Panc1 (cell line): Measurements from ENCODE around the gene LRRC49. TPM values are rescaled to one million over a fixed set of nuclear protein-coding genes. Genes with fewer than 3 reads are reported as not detected.

Source experiments
- ATAC-seq: fragments of 200-7000 bp; cut with Tn5 transposase; 2 replicates; pipeline ENCODE4 v1.9.1; 2020; ENCODE audit warnings: mild to moderate bottlenecking, moderate library complexity
- BruUV-seq: library from RNA; stranded (reverse); fragments of 400-500 nt; replicated peaks from 2 replicates; lab custom pipeline; 2021; lab: Mats Ljungman, UMichigan
- CTCF ChIA-PET: fragments of 300-600 bp; sonication (Branson Sonifier 250); formaldehyde crosslinking; loops from one replicate; lab custom pipeline; 2022; ENCODE audit warnings: antibody characterized with exemption; lab: Charles Lee
- POLR2A ChIA-PET: fragments of 300-600 bp; sonication (Branson Sonifier 250); formaldehyde crosslinking; loops from one replicate; lab custom pipeline; 2022; ENCODE audit warnings: antibody characterized with exemption; lab: Charles Lee
- DNase-seq: peaks from one replicate; pipeline ENCODE4 v3.0.0-alpha.2; 2010; ENCODE audit warnings: low read depth, low spot score
- H3K27ac ChIP-seq: 2 replicates; pipeline ENCODE4 v1.5.1; 2011; ENCODE audit warnings: mild to moderate bottlenecking, low read length, inconsistent platforms
- H3K27me3 ChIP-seq: fragments of 200-500 bp; sonication (Bioruptor generic); 2 replicates; pipeline ENCODE4 v1.6.0; 2014; ENCODE audit warnings: low read length, inconsistent platforms; ENCODE audit not compliant: control insufficient read depth, insufficient read depth
- H3K36me3 ChIP-seq: fragments of 200-500 bp; sonication (Bioruptor generic); 2 replicates; pipeline ENCODE4 v1.5.1; 2014; ENCODE audit warnings: inconsistent platforms, mild to moderate bottlenecking, low read length, moderate library complexity; ENCODE audit not compliant: control insufficient read depth, insufficient read depth
- H3K4me1 ChIP-seq: 2 replicates; pipeline ENCODE4 v1.5.1; 2011; ENCODE audit warnings: inconsistent platforms, mild to moderate bottlenecking, low read length, moderate library complexity; ENCODE audit not compliant: control insufficient read depth, insufficient read depth
- H3K4me3 ChIP-seq, 2 experiments: 2 replicates each; pipeline ENCODE4 v1.5.1; 2011 to 2012; ENCODE audit warnings: low read depth in 2 of 2, low read length in 2 of 2, mild to moderate bottlenecking in 2 of 2, inconsistent platforms in 1 of 2, moderate library complexity in 1 of 2
- H3K9me3 ChIP-seq: fragments of 200-500 bp; sonication (Bioruptor generic); 2 replicates; pipeline ENCODE4 v1.5.1; 2014; ENCODE audit warnings: low read depth, mild to moderate bottlenecking, inconsistent platforms, low read length, moderate library complexity; ENCODE audit not compliant: control insufficient read depth, insufficient read depth
- CTCF ChIP-seq: fragments of 450-650 bp; IDR thresholded peaks from 2 replicates; pipeline ENCODE4 v1.5.1; 2017; ENCODE audit warnings: mild to moderate bottlenecking
- POLR2AphosphoS5 ChIP-seq: IDR thresholded peaks from 2 replicates; pipeline ENCODE4 v1.6.1; 2012; ENCODE audit warnings: mild to moderate bottlenecking, low read depth, low read length, moderate library complexity
- REST ChIP-seq, 2 experiments: IDR thresholded peaks; 2 replicates each; pipeline ENCODE4 v1.6.1; 2011 to 2012; ENCODE audit warnings: low read depth in 2 of 2, control low read depth in 1 of 2, low read length in 1 of 2, mild to moderate bottlenecking in 1 of 2, moderate library complexity in 1 of 2; ENCODE audit not compliant: insufficient read depth in 1 of 2
- SIN3A ChIP-seq: IDR thresholded peaks from 2 replicates; pipeline ENCODE4 v1.6.1; 2012; ENCODE audit warnings: low read depth, mild to moderate bottlenecking, low read length, moderate library complexity, borderline replicate concordance; ENCODE audit not compliant: insufficient read depth
- TCF7L2 ChIP-seq: IDR thresholded peaks from 2 replicates; pipeline ENCODE4 v1.6.1; 2011; ENCODE audit warnings: mild to moderate bottlenecking, low read depth, low read length, inconsistent platforms
- in situ Hi-C: cut with HindIII; loops from 2 replicates; pipeline ENCODE4 v1.10.0; 2016; ENCODE audit warnings: low sequenced_read_pairs, low pct_unique_long_range_greater_than_20kb
- intact Hi-C: fragments of 100-400 bp; cut with micrococcal nuclease; formaldehyde crosslinking; loops from one replicate; pipeline ENCODE4 v1.10.0; 2022; ENCODE audit not compliant: unreplicated experiment
- total RNA-seq: library from RNA; stranded (reverse); gene quantifications from one replicate; pipeline ENCODE4 v1.2.1, GENCODE V29; 2021; ENCODE audit not compliant: unreplicated experiment

LRRC49 gene
- total RNA-seq, 1 experiment from 2014 or later, result 8.3 TPM

GRCh38 chr15:70856177-70856883 lies 36.3 kb upstream of the LRRC49 start:
- ATAC-seq (no peak), DNase-seq (no peak)
- CTCF ChIA-PET, result interaction anchor here (0.9 kb wide), 1 partner anchor 18 kb away, joined by 5 read pairs; no protein-coding TSS in a partner anchor
- Histone ChIP-seq H3K9me3 (no peaks in the 10 kb centered on the region), H3K4me1 (peaks cover 28% of the 10 kb centered on the region), H3K27ac (peak overlapping the region; percentile 66), H3K27me3 (no peaks in the 10 kb centered on the region), H3K4me3 (peak overlapping the region in 1 of 2 experiments; percentile 10; a peak in 2 of 4 replicates), H3K36me3 (no peaks in the 10 kb centered on the region)
- in situ Hi-C loops (no loop called here), intact Hi-C loops (no loop called here)
- BruUV-seq, result no TSS peak
- TF ChIP-seq CTCF (no peak), POLR2AphosphoS5 (no peak), REST (IDR thresholded peaks at IDR 0.05; ENCODE audit: insufficient read depth in 1 of 2, low read depth in 2 of 2, low read length in 1 of 2) (no peak), TCF7L2 (no peak), SIN3A (no peak)
- POLR2A ChIA-PET, result interaction anchor here (0.5 to 1.1 kb wide), 2 partner anchors 25 to 251 kb away, joined by 4 to 6 read pairs; no protein-coding TSS in a partner anchor

GRCh38 chr15:70856884-70857561 lies 35.6 kb upstream of the LRRC49 start:
- Histone ChIP-seq H3K9me3 (no peaks in the 10 kb centered on the region), H3K36me3 (no peaks in the 10 kb centered on the region), H3K27ac (peak overlapping the region; percentile 66), H3K27me3 (no peaks in the 10 kb centered on the region), H3K4me3 (peak overlapping the region in 1 of 2 experiments; percentile 10; a peak in 2 of 4 replicates), H3K4me1 (peaks cover 26% of the 10 kb centered on the region)
- in situ Hi-C loops, result no loop called here
- ATAC-seq, result no peak
- intact Hi-C loops, result no loop called here
- TSS peak; percentile 38 for BruUV-seq
- peak; percentile 99 for DNase-seq
- POLR2A ChIA-PET, result interaction anchor here (1.1 kb wide), 1 partner anchor 25 kb away, joined by 4 read pairs; no protein-coding TSS in a partner anchor
- CTCF ChIA-PET, result interaction anchor here (0.9 kb wide), 1 partner anchor 18 kb away, joined by 4 read pairs; no protein-coding TSS in a partner anchor
- TF ChIP-seq REST (IDR thresholded peaks at IDR 0.05; ENCODE audit: insufficient read depth in 1 of 2, low read depth in 2 of 2, low read length in 1 of 2) (no peak), CTCF (no peak), TCF7L2 (no peak), POLR2AphosphoS5 (no peak), SIN3A (no peak)
